A673 (cell line): ENCODE measurements around the gene VPS13D.

Experiments used
- EZH2 ChIP-seq: fragments of 200-600 bp; sonication (generic); IDR thresholded peaks from 2 replicates; pipeline ENCODE4 v1.6.1; 2017; ENCODE audit warnings: borderline replicate concordance, low read depth, mild to moderate bottlenecking, mixed read lengths, antibody characterized with exemption, low read length; ENCODE audit not compliant: poor library complexity, severe bottlenecking
- TF ChIP-seq, protein P1 (sequence below): fragments of 300-800, 200-600 bp; sonication (generic); conservative IDR thresholded peaks from 2 replicates; pipeline ENCODE4 v1.5.1; 2017; ENCODE audit warnings: low read depth, mild to moderate bottlenecking, antibody characterized with exemption, low read length, moderate library complexity, mixed read lengths

DNA sequence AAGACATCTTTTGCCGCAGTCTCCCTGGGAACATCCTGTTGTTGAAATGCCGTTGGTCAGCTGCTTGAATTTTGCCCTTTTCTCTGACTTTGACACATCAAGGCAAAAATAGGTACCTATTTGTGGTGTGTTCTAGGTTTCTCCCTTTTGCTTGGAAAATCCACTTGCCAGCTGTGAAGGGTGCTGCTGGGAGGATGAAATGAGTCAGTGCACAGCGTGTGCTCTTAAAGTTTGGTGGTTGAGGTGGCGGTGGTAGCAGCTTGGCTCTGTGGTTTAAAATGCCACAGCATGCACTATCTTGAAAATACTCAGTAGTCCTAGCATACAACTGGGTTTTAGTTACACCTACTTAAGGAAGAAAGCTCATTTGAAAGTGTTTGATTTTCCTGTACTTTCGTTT lies 204.3 kb downstream of the VPS13D start:
- TF ChIP-seq, protein P1, sequence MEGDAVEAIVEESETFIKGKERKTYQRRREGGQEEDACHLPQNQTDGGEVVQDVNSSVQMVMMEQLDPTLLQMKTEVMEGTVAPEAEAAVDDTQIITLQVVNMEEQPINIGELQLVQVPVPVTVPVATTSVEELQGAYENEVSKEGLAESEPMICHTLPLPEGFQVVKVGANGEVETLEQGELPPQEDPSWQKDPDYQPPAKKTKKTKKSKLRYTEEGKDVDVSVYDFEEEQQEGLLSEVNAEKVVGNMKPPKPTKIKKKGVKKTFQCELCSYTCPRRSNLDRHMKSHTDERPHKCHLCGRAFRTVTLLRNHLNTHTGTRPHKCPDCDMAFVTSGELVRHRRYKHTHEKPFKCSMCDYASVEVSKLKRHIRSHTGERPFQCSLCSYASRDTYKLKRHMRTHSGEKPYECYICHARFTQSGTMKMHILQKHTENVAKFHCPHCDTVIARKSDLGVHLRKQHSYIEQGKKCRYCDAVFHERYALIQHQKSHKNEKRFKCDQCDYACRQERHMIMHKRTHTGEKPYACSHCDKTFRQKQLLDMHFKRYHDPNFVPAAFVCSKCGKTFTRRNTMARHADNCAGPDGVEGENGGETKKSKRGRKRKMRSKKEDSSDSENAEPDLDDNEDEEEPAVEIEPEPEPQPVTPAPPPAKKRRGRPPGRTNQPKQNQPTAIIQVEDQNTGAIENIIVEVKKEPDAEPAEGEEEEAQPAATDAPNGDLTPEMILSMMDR: no peak
- no peak for TF ChIP-seq EZH2
